Keratinocyte (primary cell): ENCODE data around the gene BORCS6. TPM values are rescaled to one million over a fixed set of nuclear protein-coding genes. Genes with fewer than 3 reads are reported as not detected.

Experiments
- DNase-seq: peaks from one replicate; pipeline ENCODE4 v3.0.0-alpha.2; 2011; ENCODE audit warnings: low read depth, missing footprints, low spot score
- FAIRE-seq: peaks from 2 replicates; lab custom pipeline; 2011; peaks lifted over from hg19 to GRCh38; lab: Jason Lieb, UNC
- H2AFZ ChIP-seq: 2 replicates; pipeline ENCODE4 v1.6.0; 2012; ENCODE audit warnings: low read length, control low read depth, inconsistent platforms; ENCODE audit not compliant: control insufficient read depth
- H3K27ac ChIP-seq: 2 replicates; pipeline ENCODE4 v1.5.1; 2011; ENCODE audit warnings: low read length; ENCODE audit not compliant: control insufficient read depth, insufficient read depth
- H3K27me3 ChIP-seq: 3 replicates; pipeline ENCODE4 v1.6.0; 2011; ENCODE audit warnings: low read length; ENCODE audit not compliant: control insufficient read depth, insufficient read depth; ENCODE audit errors: extremely low read depth
- H3K36me3 ChIP-seq, 2 experiments: 2 replicates in 1 of 2; 3 replicates in 1 of 2; pipeline ENCODE4 v1.5.1; 2011; ENCODE audit warnings: low read length in 2 of 2, mild to moderate bottlenecking in 1 of 2; ENCODE audit not compliant: control insufficient read depth in 2 of 2, insufficient read depth in 2 of 2; ENCODE audit errors: extremely low read depth in 1 of 2
- H3K4me1 ChIP-seq: 3 replicates; pipeline ENCODE4 v1.5.1; 2011; ENCODE audit warnings: low read length; ENCODE audit not compliant: control insufficient read depth, insufficient read depth; ENCODE audit errors: extremely low read depth
- H3K4me2 ChIP-seq: 3 replicates; pipeline ENCODE4 v1.6.0; 2011; ENCODE audit warnings: low read depth, low read length; ENCODE audit not compliant: control insufficient read depth, insufficient read depth; ENCODE audit errors: extremely low read depth
- H3K4me3 ChIP-seq, 3 experiments: fragments of 200-600 bp in 1 of 3; sonication (generic) in 1 of 3; 2 replicates in 2 of 3; 3 replicates in 1 of 3; pipeline ENCODE4 v1.5.1; 2011 to 2016; ENCODE audit warnings: low read length in 3 of 3, mild to moderate bottlenecking in 3 of 3, control low read depth in 2 of 3, inconsistent platforms in 1 of 3, low read depth in 1 of 3, mixed read lengths in 1 of 3, mixed run types in 1 of 3, moderate library complexity in 1 of 3; ENCODE audit not compliant: control insufficient read depth in 2 of 3, insufficient read depth in 2 of 3; ENCODE audit errors: extremely low read depth in 1 of 3
- H3K79me2 ChIP-seq: 2 replicates; pipeline ENCODE4 v1.6.0; 2012; ENCODE audit warnings: low read length; ENCODE audit not compliant: control insufficient read depth, insufficient read depth
- H3K9ac ChIP-seq: 3 replicates; pipeline ENCODE4 v1.6.0; 2011; ENCODE audit warnings: low read length; ENCODE audit not compliant: control insufficient read depth, insufficient read depth; ENCODE audit errors: extremely low read depth
- H3K9me1 ChIP-seq: 3 replicates; pipeline ENCODE4 v1.6.0; 2011; ENCODE audit warnings: low read length; ENCODE audit not compliant: control insufficient read depth, insufficient read depth; ENCODE audit errors: extremely low read depth
- H3K9me3 ChIP-seq: 2 replicates; pipeline ENCODE4 v1.5.1; 2012; ENCODE audit warnings: low read depth, low read length; ENCODE audit not compliant: control insufficient read depth
- H4K20me1 ChIP-seq: 3 replicates; pipeline ENCODE4 v1.6.0; 2011; ENCODE audit warnings: low read length; ENCODE audit not compliant: control insufficient read depth, insufficient read depth; ENCODE audit errors: extremely low read depth
- EZH2 ChIP-seq: IDR thresholded peaks from one replicate; pipeline ENCODE4 v1.6.1; 2012; ENCODE audit warnings: inconsistent platforms, mild to moderate bottlenecking, low read length, moderate library complexity
- dilution Hi-C: fragments of 300-500 bp; cut with MboI; formaldehyde crosslinking; loops from one replicate; pipeline ENCODE4 v1.7.0; 2020; ENCODE audit warnings: low sequenced_read_pairs; ENCODE audit not compliant: extremely low pct_ligation_motif_present
- polyA plus RNA-seq, 5 experiments: library from polyadenylated mRNA; depleted of rRNA in 3 of 5; stranded (reverse) in 3 of 5; stranded (forward) in 1 of 5; unstranded in 1 of 5; fragments of >200 nt; gene quantifications; 1 replicate in 1 of 5; 2 replicates in 3 of 5; 3 replicates in 1 of 5; pipeline versions ENCODE4 v1.2.1 to v1.2.3, GENCODE V29; 2011 to 2012; ENCODE audit warnings: missing spikeins in 2 of 5, low read depth in 1 of 5, low replicate concordance in 1 of 5
- TF ChIP-seq, protein P1 (sequence below), 3 experiments: IDR thresholded peaks in 1 of 3; conservative IDR thresholded peaks in 1 of 3; optimal IDR thresholded peaks in 1 of 3; 2 replicates in 2 of 3; 3 replicates in 1 of 3; pipeline versions ENCODE3 to v1.5.1; 2011; ENCODE audit warnings: low read length in 3 of 3, mild to moderate bottlenecking in 3 of 3, moderate library complexity in 2 of 3, control low read depth in 1 of 3, inconsistent platforms in 1 of 3; ENCODE audit not compliant: insufficient read depth in 2 of 3; ENCODE audit errors: extremely low read depth in 1 of 3

The BORCS6 gene
- polyA plus RNA-seq, 1 donor (not counting 4 experiments of a cell fraction or from before 2014, with no cell fraction given) = 4.2 TPM

DNA sequence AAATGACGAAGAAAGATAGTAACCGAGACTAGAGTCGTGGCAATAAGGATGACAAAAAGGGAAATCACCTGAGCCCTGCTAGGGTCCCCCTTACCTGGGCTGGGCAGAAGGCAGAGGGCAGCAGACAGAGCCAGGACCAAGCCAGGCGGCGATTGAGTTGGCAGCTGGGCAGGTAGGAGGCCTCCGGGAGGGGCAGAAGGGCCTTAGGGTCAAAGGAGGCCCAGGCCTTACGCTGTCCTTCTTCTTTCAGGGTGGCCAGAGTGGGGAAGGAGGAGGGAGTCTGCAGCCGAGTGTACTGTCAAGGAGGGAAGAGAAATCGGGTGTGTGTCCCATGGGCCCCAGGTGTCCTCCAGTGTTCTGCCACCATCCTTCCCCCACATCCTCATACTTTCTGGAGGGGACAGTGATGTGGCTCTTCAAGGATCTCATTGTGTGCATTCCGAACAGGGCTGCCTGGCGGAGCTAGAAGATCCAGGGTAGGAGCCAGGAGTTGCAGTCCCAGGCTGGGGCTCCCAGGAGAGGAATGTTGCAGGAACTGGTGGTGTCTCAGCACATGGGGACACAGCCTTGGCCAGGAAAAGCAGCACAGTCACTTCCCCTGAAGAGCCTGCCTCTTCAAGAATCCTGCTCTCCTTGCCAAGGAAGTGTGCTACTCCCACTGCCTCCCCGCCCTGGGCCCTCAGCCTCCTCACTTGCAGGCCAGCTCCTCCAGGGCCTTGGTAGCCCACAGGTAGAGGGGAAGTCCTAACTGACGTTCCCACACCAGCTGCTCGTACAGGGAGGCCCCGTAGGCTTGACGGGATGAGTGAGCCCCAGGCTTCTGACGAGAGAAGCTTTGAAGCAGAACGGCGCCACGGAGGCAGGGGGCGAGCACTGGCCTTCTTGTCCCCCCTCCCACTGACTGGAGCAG is 44.6 kb upstream of the BORCS6 start:
- DNase-seq (no peak), FAIRE-seq (no peak)
- Histone ChIP-seq H3K4me2 (no peak overlapping the region), H3K9me1 (no peaks in the 10 kb centered on the region), H3K9ac (no peak overlapping the region), H3K4me3 (no peak overlapping the region), H3K36me3 (peaks cover 43 to 51% of the 10 kb centered on the region in 2 experiments), H3K27me3 (no peaks in the 10 kb centered on the region), H2AFZ (no peak overlapping the region), H3K4me1 (no peaks in the 10 kb centered on the region), H3K9me3 (no peaks in the 10 kb centered on the region), H4K20me1 (no peaks in the 10 kb centered on the region), H3K27ac (no peak overlapping the region), H3K79me2 (no peaks in the 10 kb centered on the region)
- no peak for TF ChIP-seq EZH2
- TF ChIP-seq, protein P1, sequence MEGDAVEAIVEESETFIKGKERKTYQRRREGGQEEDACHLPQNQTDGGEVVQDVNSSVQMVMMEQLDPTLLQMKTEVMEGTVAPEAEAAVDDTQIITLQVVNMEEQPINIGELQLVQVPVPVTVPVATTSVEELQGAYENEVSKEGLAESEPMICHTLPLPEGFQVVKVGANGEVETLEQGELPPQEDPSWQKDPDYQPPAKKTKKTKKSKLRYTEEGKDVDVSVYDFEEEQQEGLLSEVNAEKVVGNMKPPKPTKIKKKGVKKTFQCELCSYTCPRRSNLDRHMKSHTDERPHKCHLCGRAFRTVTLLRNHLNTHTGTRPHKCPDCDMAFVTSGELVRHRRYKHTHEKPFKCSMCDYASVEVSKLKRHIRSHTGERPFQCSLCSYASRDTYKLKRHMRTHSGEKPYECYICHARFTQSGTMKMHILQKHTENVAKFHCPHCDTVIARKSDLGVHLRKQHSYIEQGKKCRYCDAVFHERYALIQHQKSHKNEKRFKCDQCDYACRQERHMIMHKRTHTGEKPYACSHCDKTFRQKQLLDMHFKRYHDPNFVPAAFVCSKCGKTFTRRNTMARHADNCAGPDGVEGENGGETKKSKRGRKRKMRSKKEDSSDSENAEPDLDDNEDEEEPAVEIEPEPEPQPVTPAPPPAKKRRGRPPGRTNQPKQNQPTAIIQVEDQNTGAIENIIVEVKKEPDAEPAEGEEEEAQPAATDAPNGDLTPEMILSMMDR (optimal IDR thresholded peaks at IDR 0.05 in 1 of 3, IDR thresholded peaks at IDR 0.05 in 1 of 3, conservative IDR thresholded peaks at IDR 0.05 in 1 of 3; ENCODE audit: extremely low read depth in 1 of 3, insufficient read depth in 2 of 3, low read length in 3 of 3) = no peak
- dilution Hi-C loops = no loop called here

DNA sequence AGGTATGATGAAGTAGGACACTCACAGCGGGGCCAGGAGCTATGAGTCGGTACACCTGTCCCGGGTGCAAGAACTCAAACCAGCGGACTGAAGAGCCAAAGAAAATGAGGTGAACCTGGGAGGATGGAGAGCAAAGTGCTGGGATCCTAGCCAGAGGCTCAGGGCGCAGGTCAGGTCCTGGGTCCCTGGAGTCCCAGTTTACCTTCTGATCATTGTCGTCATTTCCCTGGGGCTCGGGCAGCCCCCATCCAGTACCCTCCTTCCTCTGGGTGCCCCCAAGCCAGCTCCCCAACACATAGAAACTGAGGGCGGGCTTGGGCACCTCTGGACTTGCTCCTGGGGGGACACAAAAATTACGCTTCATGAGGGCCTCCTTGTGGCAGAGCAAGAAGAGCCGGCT is 41.7 kb upstream of the BORCS6 start:
- H4K20me1 ChIP-seq = no peaks in the 10 kb centered on the region
- H3K27me3 ChIP-seq = no peaks in the 10 kb centered on the region
- no peak overlapping the region for H3K4me3 ChIP-seq
- H3K9me3 ChIP-seq = no peaks in the 10 kb centered on the region
- DNase-seq (no peak), FAIRE-seq (no peak)
- H3K36me3 ChIP-seq = peaks cover 49% of the 10 kb centered on the region in 2 experiments
- no peak overlapping the region for H3K4me2 ChIP-seq
- no peak overlapping the region for H3K27ac ChIP-seq
- TF ChIP-seq EZH2 = no peak
- TF ChIP-seq, protein P1 (optimal IDR thresholded peaks at IDR 0.05 in 1 of 3, IDR thresholded peaks at IDR 0.05 in 1 of 3, conservative IDR thresholded peaks at IDR 0.05 in 1 of 3; ENCODE audit: extremely low read depth in 1 of 3, insufficient read depth in 2 of 3, low read length in 3 of 3) = no peak
- dilution Hi-C loops = no loop called here
- H3K9ac ChIP-seq = no peak overlapping the region
- no peaks in the 10 kb centered on the region for H3K79me2 ChIP-seq
- no peaks in the 10 kb centered on the region for H3K9me1 ChIP-seq
- peaks cover 4% of the 10 kb centered on the region for H3K4me1 ChIP-seq
- no peak overlapping the region for H2AFZ ChIP-seq
